H1 (cell line): ENCODE results near the gene CNDP2. TPM values are rescaled to one million over a fixed set of nuclear protein-coding genes. Genes with fewer than 3 reads are reported as not detected.

ENCODE experiments used
- CTCF ChIA-PET: fragments of 300-600 bp; sonication (Branson Sonifier 250); formaldehyde crosslinking; loops from one replicate; lab custom pipeline; 2021; ENCODE audit not compliant: partially characterized antibody; lab: Charles Lee
- POLR2A ChIA-PET: fragments of 300-600 bp; sonication (Branson Sonifier 250); formaldehyde crosslinking; loops from one replicate; lab custom pipeline; 2021; ENCODE audit warnings: inconsistent platforms; ENCODE audit not compliant: partially characterized antibody; lab: Charles Lee
- DNase-seq, 2 experiments: peaks; one replicate each; pipeline versions ENCODE4 v3.0.0 to v3.0.0-alpha.2; 2010 to 2022; ENCODE audit warnings: low spot score in 2 of 2, low read depth in 1 of 2, mixed read lengths in 1 of 2
- FAIRE-seq: peaks from 2 replicates; lab custom pipeline; 2011; peaks lifted over from hg19 to GRCh38; lab: Jason Lieb, UNC
- H2AFZ ChIP-seq: 2 replicates; pipeline ENCODE4 v1.8.1; 2012; ENCODE audit warnings: low read length, inconsistent platforms
- H2AK5ac ChIP-seq: 2 replicates; pipeline ENCODE4 v1.6.1; 2013; ENCODE audit warnings: low read depth, low read length
- H2BK120ac ChIP-seq: replicated peaks from 2 replicates; pipeline ENCODE3; 2013; ENCODE audit warnings: low read depth, low read length, inconsistent platforms
- H2BK12ac ChIP-seq: 2 replicates; pipeline ENCODE4 v1.6.1; 2013; ENCODE audit warnings: low read depth, low read length
- H2BK15ac ChIP-seq: 2 replicates; pipeline ENCODE4 v1.6.1; 2013; ENCODE audit warnings: low read length
- H2BK20ac ChIP-seq: 2 replicates; pipeline ENCODE4 v1.6.1; 2013; ENCODE audit warnings: low read length
- H2BK5ac ChIP-seq: 2 replicates; pipeline ENCODE4 v1.6.1; 2013; ENCODE audit warnings: low read depth, low read length
- H3K14ac ChIP-seq: 2 replicates; pipeline ENCODE4 v1.6.1; 2013; ENCODE audit warnings: inconsistent platforms; ENCODE audit not compliant: insufficient read length
- H3K18ac ChIP-seq: 2 replicates; pipeline ENCODE4 v1.6.1; 2013; ENCODE audit warnings: low read length; ENCODE audit errors: extremely low read depth
- H3K23ac ChIP-seq: 2 replicates; pipeline ENCODE4 v1.6.1; 2013; ENCODE audit warnings: inconsistent platforms; ENCODE audit not compliant: insufficient read length
- H3K23me2 ChIP-seq: 2 replicates; pipeline ENCODE4 v1.6.1; 2013; ENCODE audit warnings: low read depth, low read length
- H3K27ac ChIP-seq: 2 replicates; pipeline ENCODE4 v1.6.1; 2011; ENCODE audit warnings: low read depth, low read length, inconsistent platforms
- H3K27me3 ChIP-seq, 4 experiments: replicated peaks in 1 of 4; 1 replicate in 1 of 4; 2 replicates in 3 of 4; pipeline versions ENCODE4 v1.6.1 to v1.8.1; 2011 to 2013; ENCODE audit warnings: low read length in 3 of 4, mild to moderate bottlenecking in 3 of 4, inconsistent platforms in 2 of 4, mixed read lengths in 2 of 4, moderate library complexity in 1 of 4; ENCODE audit not compliant: control insufficient read depth in 3 of 4, insufficient read depth in 3 of 4; ENCODE audit errors: extremely low read depth in 1 of 4
- H3K36me3 ChIP-seq, 4 experiments: 2 replicates each; pipeline versions ENCODE4 v1.6.1 to v1.8.1; 2011 to 2013; ENCODE audit warnings: mild to moderate bottlenecking in 4 of 4, low read length in 3 of 4, moderate library complexity in 2 of 4, control low read depth in 1 of 4, inconsistent platforms in 1 of 4; ENCODE audit not compliant: insufficient read depth in 4 of 4, control insufficient read depth in 2 of 4
- H3K4ac ChIP-seq: replicated peaks from 2 replicates; pipeline ENCODE3; 2013; ENCODE audit warnings: low read length, low read depth, mixed read lengths, inconsistent platforms; ENCODE audit not compliant: insufficient read length
- H3K4me1 ChIP-seq, 4 experiments: replicated peaks in 1 of 4; 1 replicate in 1 of 4; 2 replicates in 3 of 4; pipeline versions ENCODE4 v1.6.1 to v1.8.1; 2011 to 2013; ENCODE audit warnings: low read length in 3 of 4, inconsistent platforms in 2 of 4, mixed read lengths in 1 of 4; ENCODE audit not compliant: insufficient read depth in 4 of 4, control insufficient read depth in 3 of 4
- H3K4me2 ChIP-seq, 2 experiments: 2 replicates each; pipeline versions ENCODE4 v1.6.1 to v1.8.1; 2011 to 2013; ENCODE audit warnings: low read depth in 2 of 2, low read length in 2 of 2, control low read depth in 1 of 2, inconsistent platforms in 1 of 2, mild to moderate bottlenecking in 1 of 2; ENCODE audit not compliant: insufficient read depth in 1 of 2
- H3K4me3 ChIP-seq, 4 experiments: fragments of 200-600, 300-600 bp in 1 of 4; sonication (generic), shearing (Covaris generic), sonication (Bioruptor Twin) in 1 of 4; 2 replicates each; pipeline versions ENCODE4 v1.5.1 to v1.8.1; 2011 to 2016; ENCODE audit warnings: low read length in 4 of 4, low read depth in 3 of 4, control low read depth in 2 of 4, inconsistent platforms in 2 of 4, mild to moderate bottlenecking in 2 of 4, mixed read lengths in 1 of 4, moderate library complexity in 1 of 4; ENCODE audit not compliant: insufficient read depth in 2 of 4; ENCODE audit errors: extremely low read depth in 1 of 4
- H3K56ac ChIP-seq: replicated peaks from 2 replicates; pipeline ENCODE3; 2013; ENCODE audit warnings: low read depth, mild to moderate bottlenecking, mixed read lengths, low read length, inconsistent platforms; ENCODE audit not compliant: insufficient read length
- H3K79me1 ChIP-seq: 2 replicates; pipeline ENCODE4 v1.6.1; 2013; ENCODE audit warnings: low read depth, low read length, control low read depth
- H3K79me2 ChIP-seq, 2 experiments: 2 replicates each; pipeline versions ENCODE4 v1.6.1 to v1.8.1; 2012 to 2013; ENCODE audit warnings: low read length in 2 of 2, mild to moderate bottlenecking in 2 of 2, inconsistent platforms in 1 of 2; ENCODE audit not compliant: insufficient read depth in 2 of 2, control insufficient read depth in 1 of 2
- H3K9ac ChIP-seq, 4 experiments: replicated peaks in 1 of 4; 1 replicate in 1 of 4; 2 replicates in 3 of 4; pipeline versions ENCODE4 v1.6.1 to v1.8.1; 2011 to 2013; ENCODE audit warnings: low read depth in 3 of 4, low read length in 3 of 4, control low read depth in 2 of 4, mild to moderate bottlenecking in 2 of 4, moderate library complexity in 2 of 4, inconsistent platforms in 1 of 4; ENCODE audit errors: extremely low read depth in 1 of 4
- H3K9me3 ChIP-seq, 2 experiments: 2 replicates each; pipeline versions ENCODE4 v1.6.1 to v1.8.1; 2012 to 2013; ENCODE audit warnings: mild to moderate bottlenecking in 2 of 2, moderate library complexity in 2 of 2, control low read depth in 1 of 2, inconsistent platforms in 1 of 2, low read depth in 1 of 2, low read length in 1 of 2, mixed read lengths in 1 of 2; ENCODE audit not compliant: insufficient read depth in 2 of 2
- H4K20me1 ChIP-seq, 2 experiments: replicated peaks in 1 of 2; 2 replicates each; pipeline versions ENCODE3 to v1.8.1; 2011 to 2013; ENCODE audit warnings: inconsistent platforms in 2 of 2, low read length in 2 of 2, mild to moderate bottlenecking in 1 of 2; ENCODE audit not compliant: insufficient read depth in 2 of 2, control insufficient read depth in 1 of 2
- H4K5ac ChIP-seq: 2 replicates; pipeline ENCODE4 v1.6.1; 2013; ENCODE audit warnings: low read length, low read depth, mixed read lengths, inconsistent platforms; ENCODE audit not compliant: insufficient read length
- H4K8ac ChIP-seq: 2 replicates; pipeline ENCODE4 v1.8.0; 2013; ENCODE audit warnings: mild to moderate bottlenecking, moderate library complexity, low read length, inconsistent platforms; ENCODE audit not compliant: insufficient read depth; ENCODE audit errors: extremely low read depth
- H4K91ac ChIP-seq: replicated peaks from 2 replicates; pipeline ENCODE3; 2013; ENCODE audit warnings: low read length, mixed read lengths, inconsistent platforms; ENCODE audit not compliant: insufficient read length
- BCL11A ChIP-seq, 2 experiments: IDR thresholded peaks; one replicate each; pipeline ENCODE4 v1.6.1; 2011; ENCODE audit warnings: low read depth in 2 of 2, low read length in 2 of 2, mild to moderate bottlenecking in 2 of 2
- GTF2F1 ChIP-seq: IDR thresholded peaks from 2 replicates; pipeline ENCODE4 v1.6.1; 2012; ENCODE audit warnings: low read depth, low read length, improper control_type of control experiment, borderline replicate concordance
- RAD21 ChIP-seq, 2 experiments: IDR thresholded peaks in 1 of 2; conservative IDR thresholded peaks in 1 of 2; 2 replicates each; pipeline ENCODE4 v1.6.1; 2011; ENCODE audit warnings: low read depth in 2 of 2, low read length in 2 of 2, improper control_type of control experiment in 1 of 2, inconsistent platforms in 1 of 2, mild to moderate bottlenecking in 1 of 2, moderate library complexity in 1 of 2
- RBBP5 ChIP-seq: IDR thresholded peaks from 2 replicates; pipeline ENCODE4 v1.7.1; 2012; ENCODE audit warnings: low read depth, mild to moderate bottlenecking, inconsistent platforms, low read length, moderate library complexity, borderline replicate concordance
- RFX5 ChIP-seq: IDR thresholded peaks from 2 replicates; pipeline ENCODE4 v1.6.1; 2011; ENCODE audit warnings: low read depth, low read length, improper control_type of control experiment, borderline replicate concordance
- SIRT6 ChIP-seq: IDR thresholded peaks from one replicate; pipeline ENCODE4 v1.7.1; 2012; ENCODE audit warnings: low read length, inconsistent platforms
- SRF ChIP-seq: IDR thresholded peaks from 2 replicates; pipeline ENCODE4 v1.6.1; 2011; ENCODE audit warnings: mild to moderate bottlenecking, low read depth, low read length, moderate library complexity
- TAF7 ChIP-seq: optimal IDR thresholded peaks from 2 replicates; pipeline ENCODE3; 2011; ENCODE audit warnings: low read depth, mild to moderate bottlenecking, inconsistent platforms, low read length, moderate library complexity, borderline replicate concordance
- ZNF274 ChIP-seq: IDR thresholded peaks from 2 replicates; pipeline ENCODE4 v1.7.0; 2012; ENCODE audit warnings: low read length, borderline replicate concordance; ENCODE audit errors: extremely low read depth
- WGBS, 2 experiments: shearing (Covaris generic) in 1 of 2; methylation state at CpG; one replicate each; pipeline versions ENCODE4 v1.1.6 to v1.1.7; 2013 to 2015; ENCODE audit warnings: low lambda C conversion rate in 2 of 2, mixed read lengths in 2 of 2, inconsistent platforms in 1 of 2, low coverage in 1 of 2, missing lambda C conversion rate in 1 of 2; ENCODE audit not compliant: insufficient replicate concordance in 2 of 2, insufficient coverage in 1 of 2, insufficient read length in 1 of 2; ENCODE audit errors: extremely low coverage in 1 of 2, missing lambda C conversion rate in 1 of 2; 5-methylcytosine and 5-hydroxymethylcytosine counted together
- polyA plus RNA-seq, 7 experiments: library from polyadenylated mRNA; depleted of rRNA in 3 of 7; stranded (reverse) in 5 of 7; unstranded in 2 of 7; fragments of >200 nt in 5 of 7; fragments of 200-250 nt in 2 of 7; gene quantifications; 1 replicate in 5 of 7; 2 replicates in 1 of 7; 4 replicates in 1 of 7; pipeline versions ENCODE4 v1.2.1 to v1.2.3, GENCODE V29; 2011 to 2013; ENCODE audit warnings: missing spikeins in 2 of 7, mixed read lengths in 2 of 7
- total RNA-seq: library from RNA; stranded (reverse); fragmentation: NEBNext Ultra II Directional; extraction: Animal tissue kit (Norgen Biotek cat#: 25700); gene quantifications from 2 replicates; pipeline ENCODE4 v1.2.1, GENCODE V29; 2021
- TF ChIP-seq, protein P1 (sequence below): IDR thresholded peaks from 2 replicates; pipeline ENCODE4 v1.6.1; 2011; ENCODE audit warnings: low read depth, mild to moderate bottlenecking, low read length; ENCODE audit not compliant: insufficient read depth
- TF ChIP-seq, protein P2 (sequence below), 3 experiments: IDR thresholded peaks; 1 replicate in 2 of 3; 2 replicates in 1 of 3; pipeline versions ENCODE4 v1.5.1 to v1.6.1; 2011; ENCODE audit warnings: low read length in 3 of 3, mild to moderate bottlenecking in 3 of 3, inconsistent platforms in 2 of 3, low read depth in 1 of 3, moderate library complexity in 1 of 3; ENCODE audit not compliant: insufficient read depth in 1 of 3; ENCODE audit errors: control extremely low read depth in 1 of 3

The CNDP2 gene
- total and polyA plus RNA-seq, 2 of the 8 experiments (the other 6 are each of a cell fraction or from before 2014, with no cell fraction given): 71.8 to 243 TPM

DNA sequence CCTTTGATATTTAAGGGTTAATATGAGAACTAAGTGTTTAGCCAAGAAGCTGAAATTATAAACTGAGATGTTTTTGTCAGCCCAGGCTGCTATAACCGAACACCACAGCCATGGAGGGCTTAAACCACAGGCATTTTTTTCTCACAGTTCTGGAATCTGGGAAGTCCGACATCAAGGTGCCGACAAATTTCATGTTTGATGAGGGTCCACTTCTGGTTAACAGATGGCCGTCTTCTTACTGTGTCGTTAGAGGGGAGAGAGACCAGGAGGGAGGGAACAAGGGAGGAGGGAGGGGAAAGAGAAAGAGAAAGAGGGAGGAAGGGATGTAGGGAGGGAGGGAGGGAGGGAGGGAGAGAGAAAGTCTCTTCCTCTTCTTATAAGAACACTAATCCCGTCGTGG lies 6.5 kb upstream of the CNDP2 start:
- Histone ChIP-seq H2BK120ac (no peak overlapping the region), H3K4ac (no peak overlapping the region), H3K14ac (no peak overlapping the region), H3K27ac (no peak overlapping the region), H4K8ac (no peak overlapping the region), H2BK20ac (no peak overlapping the region), H3K4me2 (no peak overlapping the region), H3K79me1 (no peaks in the 10 kb centered on the region), H2BK15ac (no peak overlapping the region), H3K9ac (no peak overlapping the region), H3K18ac (no peak overlapping the region), H3K27me3 (no peaks in the 10 kb centered on the region), H3K23me2 (no peaks in the 10 kb centered on the region), H4K20me1 (no peaks in the 10 kb centered on the region), H3K79me2 (no peaks in the 10 kb centered on the region), H2BK5ac (no peak overlapping the region), H3K36me3 (no peaks in the 10 kb centered on the region), H2AK5ac (no peak overlapping the region), H3K4me3 (no peak overlapping the region), H4K5ac (no peak overlapping the region), H2AFZ (no peak overlapping the region), H3K23ac (no peak overlapping the region), H3K4me1 (peaks cover 0 to 3% (median 0%) of the 10 kb centered on the region in 4 experiments; a peak in 1 of 7 replicates), H2BK12ac (no peak overlapping the region), H4K91ac (no peak overlapping the region), H3K9me3 (no peaks in the 10 kb centered on the region), H3K56ac (no peak overlapping the region)
- CTCF ChIA-PET: interaction anchor here (0.6 to 7.4 kb wide), 6 partner anchors 8 to 1187 kb away, joined by 3 to 98 read pairs (median 3); no protein-coding TSS in a partner anchor
- FAIRE-seq (no peak), DNase-seq (no peak)
- 84% methylated on average over 7 of the region's 7 CpGs; no CpG with 5 or more reads in 1 of the 2 experiments for WGBS, 2 experiments
- POLR2A ChIA-PET: no interaction called here
- TF ChIP-seq SIRT6: no peak
- TF ChIP-seq ZNF274: no peak
- no peak for TF ChIP-seq SRF
- TF ChIP-seq RAD21 (IDR thresholded peaks at IDR 0.05 in 1 of 2, conservative IDR thresholded peaks at IDR 0.05 in 1 of 2; ENCODE audit: low read depth in 2 of 2, low read length in 2 of 2): no peak
- no peak for TF ChIP-seq GTF2F1
- no peak for TF ChIP-seq TAF7
- TF ChIP-seq RFX5: no peak
- TF ChIP-seq BCL11A (IDR thresholded peaks at IDR 0.05; ENCODE audit: low read depth in 2 of 2, low read length in 2 of 2): no peak
- TF ChIP-seq, protein P1, sequence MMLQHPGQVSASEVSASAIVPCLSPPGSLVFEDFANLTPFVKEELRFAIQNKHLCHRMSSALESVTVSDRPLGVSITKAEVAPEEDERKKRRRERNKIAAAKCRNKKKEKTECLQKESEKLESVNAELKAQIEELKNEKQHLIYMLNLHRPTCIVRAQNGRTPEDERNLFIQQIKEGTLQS: no peak
- TF ChIP-seq RBBP5: no peak
- TF ChIP-seq, protein P2, sequence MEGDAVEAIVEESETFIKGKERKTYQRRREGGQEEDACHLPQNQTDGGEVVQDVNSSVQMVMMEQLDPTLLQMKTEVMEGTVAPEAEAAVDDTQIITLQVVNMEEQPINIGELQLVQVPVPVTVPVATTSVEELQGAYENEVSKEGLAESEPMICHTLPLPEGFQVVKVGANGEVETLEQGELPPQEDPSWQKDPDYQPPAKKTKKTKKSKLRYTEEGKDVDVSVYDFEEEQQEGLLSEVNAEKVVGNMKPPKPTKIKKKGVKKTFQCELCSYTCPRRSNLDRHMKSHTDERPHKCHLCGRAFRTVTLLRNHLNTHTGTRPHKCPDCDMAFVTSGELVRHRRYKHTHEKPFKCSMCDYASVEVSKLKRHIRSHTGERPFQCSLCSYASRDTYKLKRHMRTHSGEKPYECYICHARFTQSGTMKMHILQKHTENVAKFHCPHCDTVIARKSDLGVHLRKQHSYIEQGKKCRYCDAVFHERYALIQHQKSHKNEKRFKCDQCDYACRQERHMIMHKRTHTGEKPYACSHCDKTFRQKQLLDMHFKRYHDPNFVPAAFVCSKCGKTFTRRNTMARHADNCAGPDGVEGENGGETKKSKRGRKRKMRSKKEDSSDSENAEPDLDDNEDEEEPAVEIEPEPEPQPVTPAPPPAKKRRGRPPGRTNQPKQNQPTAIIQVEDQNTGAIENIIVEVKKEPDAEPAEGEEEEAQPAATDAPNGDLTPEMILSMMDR (IDR thresholded peaks at IDR 0.05; ENCODE audit: control extremely low read depth in 1 of 3, insufficient read depth in 1 of 3, low read depth in 1 of 3, low read length in 3 of 3): no peak
